Occipital lobe (tissue), 2 donors: ENCODE measurements around the gene SEMA6A. TPM values are rescaled to one million over a fixed set of nuclear protein-coding genes. Genes with fewer than 3 reads are reported as not detected.

Experiments
- DNase-seq: peaks from one replicate; lab custom pipeline; 2025; lab: John Stamatoyannopoulos, UW
- total RNA-seq: library from RNA; depleted of rRNA; stranded (reverse); fragments of >200 nt; gene quantifications from one replicate; pipeline ENCODE4 v1.2.3, GENCODE V29; 2014

The SEMA6A gene
- total RNA-seq, 1 donor from 2014 or later: 24.2 TPM

DNA sequence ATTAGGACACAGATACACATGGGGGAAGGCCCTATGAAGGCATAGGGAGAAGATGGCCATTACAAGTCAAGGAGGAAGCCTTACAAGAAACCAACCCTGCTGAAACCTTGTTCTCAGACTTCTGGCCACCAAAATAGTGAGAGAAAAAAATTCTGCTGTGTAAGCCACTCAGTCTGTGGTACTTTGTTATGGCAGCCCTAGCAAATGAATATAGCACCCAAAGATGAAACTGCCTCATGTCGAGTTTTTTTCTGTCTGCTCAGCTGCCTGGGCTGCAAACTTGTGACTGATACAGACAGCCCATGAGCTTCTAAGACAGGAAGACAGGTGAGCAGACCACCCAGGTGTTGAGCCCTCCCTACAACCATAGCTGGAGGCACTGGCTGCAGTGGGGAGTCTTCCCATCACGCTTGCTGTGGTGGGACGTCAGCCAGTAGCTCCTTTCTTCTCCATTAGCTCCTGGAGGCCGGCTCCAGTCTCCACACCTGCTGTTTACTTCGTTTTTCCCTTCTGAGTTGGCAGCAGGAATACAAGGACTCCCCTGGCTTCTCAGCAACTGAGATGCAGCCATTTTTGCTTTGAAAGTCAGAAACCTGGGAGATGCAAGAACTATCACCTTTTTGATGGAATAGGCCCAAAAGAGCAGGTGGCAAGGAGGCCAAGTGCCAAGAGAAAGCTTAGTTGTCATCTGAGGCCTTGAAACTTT, 164.9 kb downstream of the SEMA6A start:
- no peak for DNase-seq

DNA sequence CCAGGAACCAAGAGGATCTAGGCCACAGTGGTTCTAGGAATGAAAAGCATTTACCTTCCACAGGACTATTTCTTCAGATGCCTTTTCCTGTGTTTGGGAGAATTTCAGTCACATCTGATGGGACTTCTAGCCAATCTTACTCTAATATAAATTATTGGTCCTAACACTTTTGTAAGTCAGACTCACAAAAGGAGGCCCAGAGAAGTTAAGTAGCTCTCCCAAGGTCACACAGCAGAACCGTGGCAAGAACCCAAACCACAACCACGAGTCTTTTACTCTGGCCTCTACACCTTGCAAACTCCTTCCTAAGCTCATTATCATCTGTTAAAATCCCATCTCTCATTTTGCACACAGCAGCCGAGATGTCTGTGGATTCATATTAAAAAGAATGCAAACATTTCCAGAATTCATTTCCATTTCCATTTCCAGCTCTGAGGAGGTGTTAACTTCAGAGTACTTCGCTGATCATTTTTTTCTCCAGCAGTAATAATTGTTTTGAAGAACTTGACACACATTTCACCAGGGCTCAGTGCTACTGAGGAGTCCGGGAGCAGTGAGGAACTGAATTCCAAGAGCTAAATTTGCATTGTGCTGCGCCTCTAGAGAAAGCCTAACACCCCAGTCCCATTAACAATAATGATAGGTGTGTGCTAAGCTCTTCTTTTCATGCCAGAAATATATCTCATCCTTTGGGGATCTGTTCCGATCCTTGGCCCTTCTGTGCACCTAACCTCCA, 168.1 kb downstream of the SEMA6A start:
- DNase-seq: no peak

- no peak for DNase-seq
Observed at GRCh38 chr5:116404792-116405191, 169.8 kb downstream of the SEMA6A start.

GRCh38 chr5:116404016-116404415, 170.6 kb downstream of the SEMA6A start:
- DNase-seq: no peak

- no peak for DNase-seq
Observed at GRCh38 chr5:116402235-116402634, 172.4 kb downstream of the SEMA6A start.

DNA sequence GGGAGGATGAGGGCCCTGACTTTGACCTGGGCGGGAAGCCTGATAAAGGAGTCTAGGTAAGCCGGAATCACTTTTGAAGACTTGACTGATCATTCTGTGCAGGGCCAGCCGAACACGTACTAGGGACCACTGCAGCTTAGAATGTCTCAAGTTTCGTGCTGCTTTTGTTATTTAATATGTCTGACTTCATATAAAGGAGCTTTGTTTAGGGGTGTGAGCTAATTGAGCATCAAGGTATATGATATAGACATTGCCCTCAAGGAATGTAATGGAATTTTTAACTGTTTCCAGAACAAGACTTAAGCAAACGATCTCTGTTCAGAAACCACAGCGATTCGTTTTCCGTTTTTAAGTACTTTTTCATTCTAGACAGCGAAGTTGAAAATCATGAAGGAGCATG, 173.0 kb downstream of the SEMA6A start:
- no peak for DNase-seq

DNA sequence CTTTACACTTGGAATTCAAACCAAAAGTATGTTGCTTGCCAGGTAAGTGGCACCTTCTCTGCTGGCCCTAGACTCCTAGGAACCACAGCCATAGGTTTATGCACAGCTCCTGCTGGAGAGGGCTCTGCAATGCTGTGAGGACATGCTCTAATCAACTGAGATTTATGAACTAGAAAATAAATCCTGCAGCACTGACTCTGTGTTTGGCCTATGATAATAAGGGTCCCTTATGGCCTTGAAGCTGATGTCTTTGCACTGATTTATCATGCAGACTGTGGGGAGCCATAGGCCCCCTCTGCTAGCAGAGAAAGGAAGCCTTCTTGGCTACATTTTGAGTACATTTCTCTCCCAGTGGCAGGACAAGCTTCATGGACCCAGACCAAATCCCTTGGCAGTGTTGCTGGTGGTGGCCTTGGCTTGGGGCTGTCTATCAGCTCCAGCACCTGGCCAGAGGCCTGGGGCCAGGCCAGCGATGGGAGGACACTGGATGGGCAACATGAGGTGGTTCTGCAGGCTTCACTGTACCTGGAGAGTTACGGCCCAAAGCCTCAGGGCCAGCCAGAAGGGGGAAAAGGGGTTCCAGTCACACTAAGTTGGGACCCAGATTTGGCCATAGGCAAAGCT, 178.0 kb downstream of the SEMA6A start:
- no peak for DNase-seq

DNA sequence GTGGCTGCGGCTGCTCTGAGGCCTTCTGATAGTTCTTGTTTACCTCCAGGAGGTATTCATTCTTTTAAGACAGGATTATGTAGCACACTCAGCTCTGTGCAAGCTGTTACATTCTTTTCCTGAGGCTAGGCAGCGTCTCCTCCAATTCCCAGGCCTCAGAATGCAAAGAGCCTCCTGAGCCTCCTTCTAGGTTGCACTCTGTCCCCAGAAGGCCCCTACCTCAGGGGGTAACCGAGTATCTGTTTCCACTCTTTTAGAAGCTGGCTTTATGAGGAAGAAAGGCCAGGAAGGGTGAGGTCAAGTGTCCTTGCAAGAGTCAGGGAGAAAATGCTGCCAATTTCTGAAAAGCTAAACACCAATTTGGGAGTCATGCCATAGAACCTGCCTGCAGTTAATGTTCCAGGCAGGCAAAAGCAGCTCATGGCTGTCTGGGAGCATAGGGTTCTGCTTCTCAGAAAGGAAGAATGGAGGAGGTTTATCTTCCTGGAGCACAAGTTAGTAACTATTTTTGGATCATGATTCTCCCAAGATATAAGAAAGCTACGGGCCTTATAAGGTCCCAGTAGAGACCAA, 178.9 kb downstream of the SEMA6A start:
- no peak for DNase-seq

- no peak for DNase-seq
Observed at GRCh38 chr5:116395226-116395625, 179.4 kb downstream of the SEMA6A start.

DNA sequence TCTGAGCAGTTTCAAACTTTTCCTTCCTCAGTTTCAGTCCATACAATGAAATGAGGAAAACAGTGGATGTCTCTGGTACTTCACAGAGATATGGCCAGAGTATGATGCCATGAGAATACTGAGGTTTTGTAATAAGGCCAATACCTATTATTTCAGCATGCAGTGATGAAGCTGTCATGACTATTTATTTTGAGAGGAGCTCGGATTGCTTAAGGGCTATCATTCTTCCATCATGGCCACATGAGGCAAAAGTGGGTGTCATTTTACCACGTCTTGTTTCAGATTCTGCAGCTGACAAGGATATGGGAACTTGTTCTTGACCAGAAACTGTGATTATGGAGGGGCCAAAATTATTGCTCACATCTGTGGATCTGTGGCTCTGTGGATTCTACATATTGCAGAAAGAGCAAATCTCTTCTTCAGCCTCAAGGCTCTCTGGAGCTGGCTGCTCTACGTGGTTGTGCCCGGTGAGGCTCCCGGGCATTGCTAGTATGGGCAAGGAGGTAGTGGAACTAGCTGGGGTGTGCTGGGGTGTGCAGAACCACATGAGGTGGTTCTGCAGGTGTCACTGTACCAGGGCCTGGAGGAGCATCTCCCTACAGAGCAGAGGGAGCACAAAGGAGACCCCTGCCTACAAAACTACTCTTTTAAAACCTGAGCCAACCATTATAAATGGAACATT, 180.3 kb downstream of the SEMA6A start:
- DNase-seq: no peak
